ENCODE data around the gene NTM.

The NTM gene

DNA sequence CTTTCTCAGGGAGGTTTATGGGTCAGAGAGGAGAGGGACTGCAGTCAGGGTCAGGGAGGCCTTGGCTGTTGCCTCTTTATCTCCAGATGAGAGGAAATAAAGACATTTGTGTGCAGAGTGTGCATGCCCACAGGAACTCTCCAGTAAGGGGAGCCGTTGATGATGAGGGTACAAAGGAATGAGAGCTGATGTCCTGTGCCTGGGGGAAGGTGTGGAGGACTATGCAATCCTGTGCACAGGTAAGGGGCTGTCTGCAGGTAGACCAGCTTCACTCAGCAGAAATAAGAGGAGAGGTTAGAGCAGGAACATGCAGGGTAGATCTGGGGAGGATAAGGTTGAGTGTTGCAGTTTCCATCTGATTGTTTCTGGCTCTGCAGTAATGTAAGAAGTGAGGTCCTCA, 132.6 kb downstream of the NTM start:
- no peaks in the 10 kb centered on the region for H3K27me3 ChIP-seq (ENCODE audit: insufficient read depth, poor library complexity, severe bottlenecking)
- DNase-seq (ENCODE audit: low read depth in 1 of 2, low spot score in 1 of 2), result no peak
- no peak overlapping the region for H3K27ac ChIP-seq (replicated peaks)
- H3K4me3 ChIP-seq (replicated peaks; ENCODE audit: insufficient read depth, low read length), result no peak overlapping the region
- TF ChIP-seq SPI1 (IDR thresholded peaks at IDR 0.05; ENCODE audit: borderline replicate concordance, low read depth) (no peak), POLR2AphosphoS5 (IDR thresholded peaks at IDR 0.05; ENCODE audit: low read depth) (no peak), GABPA (IDR thresholded peaks at IDR 0.05; ENCODE audit: low read depth) (no peak)
- TF ChIP-seq, protein P1, sequence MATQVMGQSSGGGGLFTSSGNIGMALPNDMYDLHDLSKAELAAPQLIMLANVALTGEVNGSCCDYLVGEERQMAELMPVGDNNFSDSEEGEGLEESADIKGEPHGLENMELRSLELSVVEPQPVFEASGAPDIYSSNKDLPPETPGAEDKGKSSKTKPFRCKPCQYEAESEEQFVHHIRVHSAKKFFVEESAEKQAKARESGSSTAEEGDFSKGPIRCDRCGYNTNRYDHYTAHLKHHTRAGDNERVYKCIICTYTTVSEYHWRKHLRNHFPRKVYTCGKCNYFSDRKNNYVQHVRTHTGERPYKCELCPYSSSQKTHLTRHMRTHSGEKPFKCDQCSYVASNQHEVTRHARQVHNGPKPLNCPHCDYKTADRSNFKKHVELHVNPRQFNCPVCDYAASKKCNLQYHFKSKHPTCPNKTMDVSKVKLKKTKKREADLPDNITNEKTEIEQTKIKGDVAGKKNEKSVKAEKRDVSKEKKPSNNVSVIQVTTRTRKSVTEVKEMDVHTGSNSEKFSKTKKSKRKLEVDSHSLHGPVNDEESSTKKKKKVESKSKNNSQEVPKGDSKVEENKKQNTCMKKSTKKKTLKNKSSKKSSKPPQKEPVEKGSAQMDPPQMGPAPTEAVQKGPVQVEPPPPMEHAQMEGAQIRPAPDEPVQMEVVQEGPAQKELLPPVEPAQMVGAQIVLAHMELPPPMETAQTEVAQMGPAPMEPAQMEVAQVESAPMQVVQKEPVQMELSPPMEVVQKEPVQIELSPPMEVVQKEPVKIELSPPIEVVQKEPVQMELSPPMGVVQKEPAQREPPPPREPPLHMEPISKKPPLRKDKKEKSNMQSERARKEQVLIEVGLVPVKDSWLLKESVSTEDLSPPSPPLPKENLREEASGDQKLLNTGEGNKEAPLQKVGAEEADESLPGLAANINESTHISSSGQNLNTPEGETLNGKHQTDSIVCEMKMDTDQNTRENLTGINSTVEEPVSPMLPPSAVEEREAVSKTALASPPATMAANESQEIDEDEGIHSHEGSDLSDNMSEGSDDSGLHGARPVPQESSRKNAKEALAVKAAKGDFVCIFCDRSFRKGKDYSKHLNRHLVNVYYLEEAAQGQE (IDR thresholded peaks at IDR 0.05; ENCODE audit: insufficient replicate concordance, low read depth), result no peak
- TF ChIP-seq, protein P2, sequence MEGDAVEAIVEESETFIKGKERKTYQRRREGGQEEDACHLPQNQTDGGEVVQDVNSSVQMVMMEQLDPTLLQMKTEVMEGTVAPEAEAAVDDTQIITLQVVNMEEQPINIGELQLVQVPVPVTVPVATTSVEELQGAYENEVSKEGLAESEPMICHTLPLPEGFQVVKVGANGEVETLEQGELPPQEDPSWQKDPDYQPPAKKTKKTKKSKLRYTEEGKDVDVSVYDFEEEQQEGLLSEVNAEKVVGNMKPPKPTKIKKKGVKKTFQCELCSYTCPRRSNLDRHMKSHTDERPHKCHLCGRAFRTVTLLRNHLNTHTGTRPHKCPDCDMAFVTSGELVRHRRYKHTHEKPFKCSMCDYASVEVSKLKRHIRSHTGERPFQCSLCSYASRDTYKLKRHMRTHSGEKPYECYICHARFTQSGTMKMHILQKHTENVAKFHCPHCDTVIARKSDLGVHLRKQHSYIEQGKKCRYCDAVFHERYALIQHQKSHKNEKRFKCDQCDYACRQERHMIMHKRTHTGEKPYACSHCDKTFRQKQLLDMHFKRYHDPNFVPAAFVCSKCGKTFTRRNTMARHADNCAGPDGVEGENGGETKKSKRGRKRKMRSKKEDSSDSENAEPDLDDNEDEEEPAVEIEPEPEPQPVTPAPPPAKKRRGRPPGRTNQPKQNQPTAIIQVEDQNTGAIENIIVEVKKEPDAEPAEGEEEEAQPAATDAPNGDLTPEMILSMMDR (IDR thresholded peaks at IDR 0.05; ENCODE audit: insufficient read depth, low read length), result no peak

DNA sequence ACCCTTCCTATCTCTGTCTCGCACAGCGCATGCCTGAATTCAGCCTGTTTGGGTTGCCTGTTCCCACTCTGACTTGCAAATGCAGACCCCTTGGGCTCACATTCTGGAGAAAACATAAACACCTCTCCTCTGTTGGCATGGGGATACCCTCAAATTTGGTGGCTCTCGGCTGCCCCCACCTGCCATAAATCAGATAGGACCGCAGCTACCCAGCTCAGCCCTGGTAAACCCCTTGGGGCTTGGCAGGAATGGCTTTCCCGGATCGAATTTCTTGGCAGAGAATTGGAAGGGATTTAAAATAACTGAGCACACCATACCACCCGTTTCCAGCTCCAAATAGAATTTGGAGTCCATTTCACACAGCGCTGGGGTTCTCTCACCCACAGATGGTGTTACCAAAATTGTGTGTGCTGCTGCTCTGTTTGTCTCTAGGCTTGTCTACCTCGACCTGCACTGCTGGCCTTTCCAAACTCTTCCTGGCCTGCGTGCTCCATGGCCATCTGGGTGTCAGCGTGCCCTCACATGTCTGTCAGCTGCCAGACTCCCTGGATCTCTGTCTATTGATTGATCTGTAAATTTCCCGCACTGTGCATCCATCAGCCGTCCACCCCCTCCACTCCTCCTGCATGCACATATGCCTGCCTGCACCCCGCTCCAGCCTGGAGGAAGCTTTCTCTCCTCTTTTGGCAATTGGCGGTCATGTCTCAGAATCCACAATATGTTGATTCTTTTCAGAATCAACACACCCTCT, 134.0 kb downstream of the NTM start:
- H3K4me3 ChIP-seq (replicated peaks; ENCODE audit: insufficient read depth, low read length), result no peak overlapping the region
- TF ChIP-seq, protein P1 (IDR thresholded peaks at IDR 0.05; ENCODE audit: insufficient replicate concordance, low read depth), result no peak
- no peak for TF ChIP-seq GABPA (IDR thresholded peaks at IDR 0.05; ENCODE audit: low read depth)
- H3K27me3 ChIP-seq (ENCODE audit: insufficient read depth, poor library complexity, severe bottlenecking), result no peaks in the 10 kb centered on the region
- DNase-seq (ENCODE audit: low read depth in 1 of 2, low spot score in 1 of 2), result no peak
- no peak overlapping the region for H3K27ac ChIP-seq (replicated peaks)

DNA sequence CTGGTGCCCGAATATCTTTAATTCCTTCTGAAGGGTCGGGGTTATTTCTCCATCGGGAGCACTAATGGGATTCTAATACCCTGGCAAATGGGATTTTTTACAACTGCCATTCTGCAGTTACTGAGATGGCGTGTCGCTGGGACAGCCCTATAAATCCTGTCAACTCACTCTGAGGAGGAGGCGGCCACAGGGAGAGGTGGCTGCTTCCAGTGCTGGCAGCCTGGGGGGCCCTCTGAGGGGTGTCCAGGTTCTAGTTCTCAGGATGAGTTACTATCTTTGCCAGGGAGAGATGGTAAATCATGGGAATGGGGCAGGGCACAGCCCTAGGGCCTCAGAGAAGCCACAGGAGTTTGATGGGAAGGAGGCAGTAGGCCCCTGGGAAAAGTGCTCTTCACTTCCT, 135.9 kb downstream of the NTM start:
- Histone ChIP-seq H3K27me3 (ENCODE audit: insufficient read depth, poor library complexity, severe bottlenecking) (no peaks in the 10 kb centered on the region), H3K27ac (replicated peaks) (no peak overlapping the region), H3K4me3 (replicated peaks; ENCODE audit: insufficient read depth, low read length) (no peak overlapping the region)
- TF ChIP-seq, protein P1 (IDR thresholded peaks at IDR 0.05; ENCODE audit: insufficient replicate concordance, low read depth), result no peak
- TF ChIP-seq, protein P2 (IDR thresholded peaks at IDR 0.05; ENCODE audit: insufficient read depth, low read length), result no peak
- no peak for TF ChIP-seq SPI1 (IDR thresholded peaks at IDR 0.05; ENCODE audit: borderline replicate concordance, low read depth)
- no peak for TF ChIP-seq POLR2AphosphoS5 (IDR thresholded peaks at IDR 0.05; ENCODE audit: low read depth)
- no peak for TF ChIP-seq GABPA (IDR thresholded peaks at IDR 0.05; ENCODE audit: low read depth)
- no peak for DNase-seq (ENCODE audit: low read depth in 1 of 2, low spot score in 1 of 2)
